SW480 (cell line): ENCODE results near the gene COL4A1.

Source experiments
- DNase-seq: peaks from one replicate; pipeline ENCODE4 v3.0.0-alpha.2; 2016; ENCODE audit warnings: low spot score

The COL4A1 gene

GRCh38 chr13:110217811-110218210 lies 89.1 kb downstream of the COL4A1 start:
- DNase-seq, result no peak

- DNase-seq, result no peak
Observed at GRCh38 chr13:110217085-110217484, 89.9 kb downstream of the COL4A1 start.

- DNase-seq, result no peak
Observed at GRCh38 chr13:110216398-110217041, 90.4 kb downstream of the COL4A1 start.

GRCh38 chr13:110216006-110216397 lies 91.0 kb downstream of the COL4A1 start:
- DNase-seq, result no peak

- no peak for DNase-seq
Observed at GRCh38 chr13:110215606-110216005, 91.4 kb downstream of the COL4A1 start.

GRCh38 chr13:110214637-110215036 lies 92.3 kb downstream of the COL4A1 start:
- DNase-seq, result no peak

GRCh38 chr13:110213461-110214074 lies 93.4 kb downstream of the COL4A1 start:
- DNase-seq, result no peak

- no peak for DNase-seq
Observed at GRCh38 chr13:110212529-110212928, 94.4 kb downstream of the COL4A1 start.

- DNase-seq, result no peak
Observed at GRCh38 chr13:110211735-110212134, 95.2 kb downstream of the COL4A1 start.

- DNase-seq, result no peak
Observed at GRCh38 chr13:110211046-110211445, 95.9 kb downstream of the COL4A1 start.

GRCh38 chr13:110210604-110210985 lies 96.4 kb downstream of the COL4A1 start:
- DNase-seq, result no peak

GRCh38 chr13:110209950-110210603 lies 96.9 kb downstream of the COL4A1 start:
- DNase-seq, result no peak

- DNase-seq, result no peak
Observed at GRCh38 chr13:110208116-110208515, 98.8 kb downstream of the COL4A1 start.

GRCh38 chr13:110206996-110207395 lies 100.0 kb downstream of the COL4A1 start:
- DNase-seq, result no peak

- no peak for DNase-seq
Observed at GRCh38 chr13:110206185-110206584, 100.8 kb downstream of the COL4A1 start.

- no peak for DNase-seq
Observed at GRCh38 chr13:110201114-110201513, 105.8 kb downstream of the COL4A1 start.

GRCh38 chr13:110200276-110200870 lies 106.6 kb downstream of the COL4A1 start:
- DNase-seq, result no peak

GRCh38 chr13:110199046-110199831 lies 107.7 kb downstream of the COL4A1 start:
- no peak for DNase-seq

GRCh38 chr13:110197471-110197870 lies 109.5 kb downstream of the COL4A1 start:
- no peak for DNase-seq

GRCh38 chr13:110197026-110197425 lies 109.9 kb downstream of the COL4A1 start:
- no peak for DNase-seq

GRCh38 chr13:110195547-110196485 lies 111.1 kb downstream of the COL4A1 start:
- DNase-seq, result no peak
